HG03039 (cell line): ENCODE measurements around the gene SLC7A4.
"Not testable (repeated sequence)": the region's sequence is repeated elsewhere in the genome, so short reads cannot be mapped to it uniquely, and the experiment has no call there.

Experiments used
- ATAC-seq: cut with Tn5 transposase; IDR thresholded peaks from one replicate; pipeline ENCODE4 v1.9.1; 2021; ENCODE audit warnings: mild to moderate bottlenecking, moderate library complexity; ENCODE audit not compliant: unreplicated experiment

SLC7A4 gene, protein sequence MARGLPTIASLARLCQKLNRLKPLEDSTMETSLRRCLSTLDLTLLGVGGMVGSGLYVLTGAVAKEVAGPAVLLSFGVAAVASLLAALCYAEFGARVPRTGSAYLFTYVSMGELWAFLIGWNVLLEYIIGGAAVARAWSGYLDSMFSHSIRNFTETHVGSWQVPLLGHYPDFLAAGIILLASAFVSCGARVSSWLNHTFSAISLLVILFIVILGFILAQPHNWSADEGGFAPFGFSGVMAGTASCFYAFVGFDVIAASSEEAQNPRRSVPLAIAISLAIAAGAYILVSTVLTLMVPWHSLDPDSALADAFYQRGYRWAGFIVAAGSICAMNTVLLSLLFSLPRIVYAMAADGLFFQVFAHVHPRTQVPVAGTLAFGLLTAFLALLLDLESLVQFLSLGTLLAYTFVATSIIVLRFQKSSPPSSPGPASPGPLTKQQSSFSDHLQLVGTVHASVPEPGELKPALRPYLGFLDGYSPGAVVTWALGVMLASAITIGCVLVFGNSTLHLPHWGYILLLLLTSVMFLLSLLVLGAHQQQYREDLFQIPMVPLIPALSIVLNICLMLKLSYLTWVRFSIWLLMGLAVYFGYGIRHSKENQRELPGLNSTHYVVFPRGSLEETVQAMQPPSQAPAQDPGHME

DNA sequence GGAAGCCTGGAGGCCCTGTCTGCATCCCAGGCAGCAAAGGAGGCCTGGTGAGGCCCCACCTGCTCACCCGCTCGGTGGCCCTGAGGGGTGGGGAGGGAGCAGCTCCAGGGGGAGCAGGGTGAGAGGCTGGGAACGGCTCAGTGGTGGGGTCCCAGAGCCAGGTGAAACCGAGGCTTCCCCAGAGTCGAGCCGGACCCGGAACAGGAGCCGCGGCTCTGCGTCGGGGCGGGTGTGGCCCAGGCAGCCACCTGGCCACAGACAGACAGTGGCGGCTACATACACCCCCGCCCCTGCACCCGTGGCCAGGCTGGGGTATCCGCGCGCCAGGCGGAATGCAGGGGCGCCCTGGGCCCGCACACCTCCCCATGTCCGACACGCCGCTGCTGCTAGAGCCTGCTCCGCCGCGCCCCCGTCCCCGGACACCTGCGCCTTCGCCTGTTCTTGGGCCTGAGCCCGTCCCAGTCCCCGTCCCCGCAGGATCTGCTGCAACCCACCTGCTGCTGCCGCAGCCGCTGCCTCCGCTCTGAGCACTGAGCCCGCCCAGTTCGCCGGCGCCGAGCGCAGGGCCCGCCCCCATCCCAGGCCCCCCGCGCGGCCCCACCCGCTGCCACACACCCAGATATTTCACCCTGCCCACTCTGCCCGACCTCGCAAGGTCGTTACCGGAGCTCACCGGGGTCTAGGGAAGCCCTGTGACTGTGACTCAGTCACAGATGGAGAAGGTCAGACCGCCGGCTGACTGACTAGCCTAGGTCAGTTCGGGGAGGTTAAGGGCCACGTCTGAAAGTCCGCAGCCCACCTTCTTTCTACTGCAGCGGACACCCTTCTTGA, at the start of gene SLC7A4:
Gene SLC7A4 (minus strand): TSS at position 525 of the 831 bp plus-strand sequence. CDS start 749 bp downstream, outside the sequence.
- no peak for ATAC-seq

DNA sequence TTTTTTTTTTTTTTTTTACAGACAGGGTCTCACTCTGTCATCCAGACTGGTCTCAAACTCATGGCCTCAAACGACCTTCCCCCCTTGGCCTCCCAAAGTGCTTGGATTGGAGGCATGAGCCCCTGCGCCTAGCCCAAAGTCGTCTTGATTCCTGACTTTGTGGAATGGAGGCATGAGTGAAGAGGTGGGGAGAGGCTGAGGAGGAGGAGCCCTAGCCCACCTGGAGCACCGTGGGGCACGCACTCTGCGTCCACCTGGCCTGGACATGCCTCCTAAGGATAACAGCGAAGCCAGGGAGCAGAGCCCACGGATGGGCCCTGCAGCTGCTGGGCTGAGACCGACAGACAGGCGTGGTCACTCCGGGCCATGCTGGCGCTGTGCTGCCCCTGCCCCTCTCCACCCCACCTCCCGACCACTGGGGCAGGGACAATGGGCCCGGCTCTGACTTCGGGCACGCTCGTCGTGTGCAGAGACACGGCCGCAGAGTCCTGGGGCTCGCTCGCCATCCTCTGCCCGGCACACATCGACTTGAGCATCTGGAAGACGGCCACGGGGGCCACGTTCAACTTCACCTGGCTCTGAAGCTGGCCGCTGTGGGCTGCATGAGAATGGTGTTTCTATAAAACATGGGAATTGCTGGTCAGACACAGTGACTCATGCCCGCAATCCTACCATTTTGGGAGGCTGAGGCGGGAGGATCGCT, 48.2 kb upstream of the SLC7A4 start:
- no peak for ATAC-seq

DNA sequence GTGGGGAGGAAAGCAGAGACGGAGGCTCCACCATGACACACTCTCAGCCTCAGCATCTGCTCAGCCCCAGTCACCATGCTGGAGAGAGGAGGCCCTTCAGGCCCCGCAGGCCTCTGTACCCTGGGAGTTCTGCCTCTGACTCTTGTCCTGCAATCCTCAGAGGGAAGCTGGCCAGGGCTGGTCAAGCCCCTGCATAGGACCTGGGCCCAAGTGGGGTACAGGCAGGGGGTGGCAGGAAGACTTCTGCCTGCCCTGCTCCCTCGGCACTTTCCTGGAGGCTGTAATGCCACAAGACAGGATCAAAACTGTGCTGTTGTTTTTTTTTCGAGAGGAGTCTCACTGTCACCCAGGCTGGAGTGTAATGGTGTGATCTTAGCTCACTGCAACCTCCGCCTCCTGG, 47.1 kb upstream of the SLC7A4 start:
- ATAC-seq: no peak

DNA sequence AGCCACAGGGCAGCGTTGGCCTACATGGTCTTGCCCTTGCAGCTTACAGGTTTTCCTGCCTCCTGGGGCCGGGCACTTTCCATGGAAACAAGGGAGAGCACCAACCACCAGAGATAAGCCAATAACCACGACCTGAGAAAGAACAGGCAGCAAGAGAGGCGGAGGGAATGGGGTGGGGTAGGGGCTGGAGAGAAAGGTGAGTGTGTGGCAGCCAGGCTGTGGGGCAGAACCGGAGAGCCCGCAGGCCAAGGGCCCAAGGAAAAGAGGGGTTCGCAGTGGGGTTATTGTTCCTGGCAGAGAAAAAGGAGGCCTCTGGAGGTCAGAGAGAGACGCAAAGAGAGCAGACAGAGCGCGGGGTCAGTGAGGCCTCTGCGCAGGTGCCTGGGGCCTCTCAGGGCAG, 46.6 kb upstream of the SLC7A4 start:
- ATAC-seq: no peak

DNA sequence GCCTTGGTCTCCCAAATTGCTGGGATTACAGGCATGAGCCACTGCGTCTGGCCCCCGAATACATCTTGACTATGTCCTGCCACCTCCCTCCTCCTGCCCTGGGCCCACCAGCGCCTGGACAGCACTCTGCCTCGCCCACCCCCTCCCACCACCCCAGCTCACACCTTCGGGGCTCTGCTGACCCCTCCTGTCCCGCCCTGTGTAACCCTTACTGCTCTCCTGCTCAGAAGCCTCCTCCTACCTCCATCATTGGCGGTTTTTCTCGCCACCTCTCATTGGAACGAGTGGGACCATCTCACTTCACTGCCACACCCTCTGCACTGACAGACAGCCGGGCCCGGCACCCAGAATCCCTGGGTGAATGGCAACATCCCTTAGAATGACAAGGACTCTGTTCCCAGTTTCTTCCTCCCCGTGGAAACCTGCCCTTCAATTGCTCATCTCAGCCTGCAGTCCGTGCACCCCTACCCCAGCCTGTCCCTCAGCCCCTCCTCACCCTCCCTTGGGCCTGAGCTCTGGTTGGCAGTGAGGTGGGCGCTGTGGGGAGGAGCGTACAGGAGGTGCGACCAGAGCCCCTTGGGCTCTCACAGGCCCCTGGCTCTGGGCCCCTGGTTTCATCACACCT, 45.6 kb upstream of the SLC7A4 start:
- ATAC-seq: no peak

DNA sequence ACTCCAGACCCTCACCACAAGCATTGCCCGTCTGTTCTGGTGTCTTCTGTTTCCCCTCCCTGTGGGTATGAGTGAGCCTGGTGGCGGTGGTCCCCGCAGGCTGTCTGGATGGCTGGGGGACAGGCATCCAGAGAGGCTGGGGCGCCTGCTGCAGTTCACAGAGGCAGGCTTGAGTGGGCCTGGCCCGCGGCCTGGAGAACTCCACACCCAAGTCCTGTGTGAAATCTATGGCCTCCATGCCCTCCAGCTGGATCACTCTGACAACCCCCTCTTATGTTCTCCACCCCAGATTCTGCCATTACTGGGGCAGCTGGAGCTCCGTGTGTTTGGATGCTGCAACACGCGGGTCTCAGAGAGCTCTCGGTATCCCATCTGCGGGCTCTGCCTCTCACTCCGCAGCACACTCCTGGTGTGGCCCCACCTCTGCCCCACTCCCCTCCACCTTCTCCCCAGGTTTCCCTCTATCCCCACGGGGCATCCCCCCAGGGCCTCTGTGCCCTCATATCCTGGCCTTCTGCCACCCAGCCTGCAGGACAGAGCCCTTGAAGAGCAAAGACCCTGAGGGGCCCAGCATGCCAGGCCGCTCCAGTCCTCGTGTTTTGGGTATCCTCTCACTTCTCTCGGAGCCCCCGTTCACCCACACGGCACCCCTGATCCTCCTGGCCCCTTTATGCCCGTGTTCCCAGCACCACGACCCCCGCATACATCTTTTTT, 44.7 kb upstream of the SLC7A4 start:
- ATAC-seq: no peak

DNA sequence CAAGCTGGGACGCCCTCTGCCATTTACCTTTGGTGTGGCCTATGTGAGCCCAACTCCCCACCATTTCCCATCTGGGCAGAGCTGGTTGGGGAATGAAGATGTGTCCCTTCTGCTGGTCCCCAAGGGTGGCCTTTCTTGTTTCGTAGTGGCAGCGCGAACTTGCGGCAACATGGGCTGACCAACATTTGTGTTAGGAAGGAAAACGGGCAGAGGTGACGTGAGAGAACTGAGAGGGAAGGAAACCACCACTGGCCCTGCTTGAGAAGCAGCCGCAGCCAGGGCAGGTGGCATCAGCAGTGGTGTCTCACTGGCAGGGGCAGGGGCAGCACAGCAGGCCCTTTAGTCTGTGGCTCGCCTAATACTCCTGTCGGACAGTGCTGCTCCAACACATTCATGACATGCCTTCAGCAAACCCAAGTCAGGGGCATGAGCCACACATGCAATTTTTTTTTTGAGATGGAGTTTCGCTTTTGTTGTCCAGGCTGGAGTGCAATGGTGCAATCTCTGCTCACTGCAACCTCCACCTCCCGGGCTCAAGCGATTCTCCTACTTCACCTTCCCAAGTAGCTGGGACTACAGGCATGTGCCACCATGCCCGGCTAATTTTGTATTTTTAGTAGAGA, 43.3 kb upstream of the SLC7A4 start:
- ATAC-seq: no peak

DNA sequence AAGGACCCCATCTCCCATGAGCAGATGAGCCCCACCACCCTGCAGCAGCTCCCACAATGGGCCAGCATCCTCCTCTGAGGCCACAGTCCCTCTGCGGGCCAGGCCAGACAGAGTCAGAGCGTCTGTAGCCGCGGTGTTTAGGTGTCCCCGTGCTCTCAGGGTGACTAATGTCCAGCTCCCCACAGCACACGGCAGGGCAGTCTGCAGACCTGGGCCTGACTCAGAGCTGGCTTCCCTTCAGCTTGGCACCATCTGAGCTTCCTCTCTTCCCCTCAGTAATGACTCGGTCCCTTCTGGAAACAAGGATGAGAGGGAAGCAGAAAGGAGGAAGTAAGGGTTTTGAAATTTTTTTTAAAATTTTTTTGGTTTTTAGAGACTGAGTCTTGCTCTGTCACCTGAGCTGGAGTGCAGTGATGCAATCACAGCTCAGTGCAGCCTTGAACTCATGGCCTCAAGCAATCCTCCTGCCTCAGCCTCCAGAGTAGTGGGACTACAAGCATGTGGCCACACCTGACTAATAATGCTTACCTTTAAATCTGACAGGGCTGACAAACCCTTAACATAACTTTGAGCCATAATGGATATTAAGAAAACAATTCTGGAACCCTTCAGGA, 41.8 kb upstream of the SLC7A4 start:
- ATAC-seq: no peak

DNA sequence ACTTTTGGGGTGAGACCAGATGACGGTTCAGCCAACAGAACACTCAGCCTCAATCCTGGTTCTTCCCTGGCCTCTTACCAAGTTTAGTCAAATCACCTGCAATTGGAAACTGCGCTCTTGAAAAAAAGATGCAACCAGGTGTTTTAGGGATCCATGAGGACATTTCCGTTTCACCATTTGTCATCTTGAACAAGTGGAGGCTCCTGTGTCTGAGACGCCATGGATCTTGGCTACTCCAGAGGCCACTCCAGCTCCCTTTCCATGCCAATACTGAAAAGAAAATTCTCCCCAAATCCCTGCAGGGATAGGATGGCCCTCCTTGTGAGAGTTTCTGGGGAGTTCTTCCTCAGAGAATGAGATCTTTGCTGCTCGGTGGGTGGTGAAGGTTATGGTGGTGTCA, 41.1 kb upstream of the SLC7A4 start:
- no peak for ATAC-seq

DNA sequence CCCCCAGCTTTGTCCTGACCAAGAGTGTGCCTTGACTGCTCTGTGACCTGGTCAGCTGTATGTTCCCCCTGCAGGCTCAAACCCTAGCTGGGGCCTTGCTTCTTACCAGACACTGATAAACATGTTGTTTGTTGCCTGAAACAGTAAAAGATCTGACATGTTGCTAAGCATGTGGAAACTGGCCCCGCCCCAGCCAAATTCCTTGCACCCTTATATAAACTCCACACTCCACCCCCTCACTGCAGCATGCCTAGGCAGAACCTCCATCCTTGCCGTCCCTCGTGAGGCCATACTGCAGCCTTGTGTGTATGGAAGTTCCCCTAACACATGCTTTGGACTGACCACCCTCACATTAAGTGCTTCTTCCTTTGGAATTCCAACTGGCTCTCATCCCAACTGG, 40.7 kb upstream of the SLC7A4 start:
- no peak for ATAC-seq

DNA sequence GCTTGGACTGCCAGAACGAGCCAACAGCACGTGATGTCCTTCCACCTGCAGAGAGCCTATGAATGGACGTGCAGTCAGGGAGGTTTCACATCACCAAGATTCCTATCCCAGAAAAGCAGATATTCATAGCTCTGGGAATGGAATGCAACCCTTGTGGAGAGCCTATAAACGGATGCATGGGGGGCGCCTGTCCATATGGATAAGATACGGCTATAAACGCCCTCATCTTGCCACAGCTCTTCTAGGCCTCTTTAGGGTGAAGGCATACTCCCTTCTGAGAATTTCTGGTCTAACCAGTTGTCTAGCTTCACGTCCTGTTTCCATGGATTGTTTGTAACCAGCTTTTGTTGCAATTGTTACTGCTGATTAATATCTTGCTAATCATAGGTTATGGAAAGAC, 39.4 kb upstream of the SLC7A4 start:
- not testable (repeated sequence) for ATAC-seq

DNA sequence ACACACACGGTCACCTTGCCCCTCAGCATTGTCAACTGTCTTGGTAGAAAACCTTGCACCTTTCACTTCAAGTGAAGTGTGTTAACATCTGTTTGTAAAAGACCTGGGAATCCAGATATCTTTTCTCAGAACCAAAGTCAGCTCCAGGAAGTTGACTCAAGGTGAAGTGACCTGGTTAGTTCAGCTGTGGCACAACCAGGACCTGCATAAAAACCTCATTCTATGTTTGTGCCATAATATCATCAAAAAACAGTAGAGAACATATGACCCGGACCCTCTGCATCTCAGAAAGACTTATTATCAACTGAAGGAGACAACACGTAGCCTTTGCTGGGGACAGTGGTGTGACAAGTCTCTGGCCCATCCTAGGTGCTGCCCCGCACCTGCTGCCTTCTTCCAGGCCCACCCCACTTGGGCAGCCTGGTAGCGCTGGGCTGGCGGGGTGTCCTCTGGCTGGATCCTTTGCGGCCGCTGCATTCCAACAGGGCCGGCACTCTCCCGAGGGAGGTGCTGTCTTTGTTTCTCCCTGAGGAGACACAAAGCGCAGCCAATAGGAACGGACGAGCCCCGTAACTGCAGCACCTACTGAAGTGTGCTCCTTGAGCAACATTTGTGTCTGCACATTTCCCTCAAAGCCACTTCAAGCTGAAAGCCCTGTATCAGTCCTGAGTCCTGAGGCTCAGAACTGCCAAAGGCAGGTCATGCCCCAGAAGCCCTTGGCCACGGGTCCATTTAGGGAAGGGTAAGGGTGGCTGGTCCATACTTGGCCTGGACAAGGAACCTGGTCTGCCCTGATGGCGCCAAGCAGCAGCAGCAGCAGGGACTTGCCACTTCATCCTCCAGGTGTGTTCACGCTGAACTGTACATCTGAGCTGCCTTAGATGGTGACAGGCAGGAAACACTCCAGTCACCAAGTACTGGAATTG, 38.6 kb upstream of the SLC7A4 start:
- no peak for ATAC-seq

DNA sequence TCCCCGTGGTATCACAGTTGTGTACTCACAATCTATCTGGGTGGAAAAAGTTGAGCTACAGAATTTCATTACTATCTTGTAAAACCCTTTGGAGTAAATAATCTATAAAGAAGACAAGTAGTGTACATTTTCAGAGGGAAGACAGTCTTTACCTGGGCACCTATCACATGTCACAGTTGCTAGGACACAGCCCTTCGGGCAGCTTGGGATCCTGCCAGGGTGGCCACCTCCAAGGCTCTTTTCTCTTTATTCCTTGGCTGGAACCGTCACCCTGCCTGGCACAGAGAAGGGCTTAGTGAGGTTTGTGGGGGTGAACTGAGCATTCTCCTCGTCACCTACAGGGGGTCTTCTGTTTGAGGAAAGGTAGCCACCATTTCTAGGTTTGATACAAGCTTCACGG, 37.0 kb upstream of the SLC7A4 start:
- ATAC-seq: no peak

DNA sequence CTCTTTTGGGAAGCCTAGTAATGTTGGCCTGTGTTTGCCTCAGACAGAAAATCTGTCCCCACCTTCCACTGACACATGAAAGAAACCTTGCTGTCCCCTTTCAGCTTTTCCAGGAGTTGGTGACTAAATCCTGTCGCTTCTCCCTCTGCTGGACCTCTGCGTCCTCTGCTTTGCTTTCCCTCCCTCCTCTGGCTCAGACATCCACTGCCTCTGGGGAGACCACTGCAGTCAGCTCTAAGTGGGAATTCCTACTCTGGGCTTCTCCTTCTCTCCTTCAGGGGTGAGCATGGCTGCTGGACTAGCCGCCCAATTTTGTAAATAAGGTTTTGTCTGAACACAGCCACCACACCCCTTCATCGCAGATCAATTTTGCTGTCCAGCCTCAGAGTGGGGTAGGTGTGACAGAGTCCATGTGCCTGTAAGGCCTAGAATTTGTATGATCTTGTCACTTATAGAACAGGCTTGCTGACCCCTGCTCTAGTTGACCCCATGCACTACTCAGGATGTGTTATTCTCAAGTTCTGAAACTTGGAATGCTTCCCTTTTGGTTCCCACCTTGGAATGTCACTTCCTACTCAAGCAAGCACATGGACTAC, 36.4 kb upstream of the SLC7A4 start:
- ATAC-seq: no peak

DNA sequence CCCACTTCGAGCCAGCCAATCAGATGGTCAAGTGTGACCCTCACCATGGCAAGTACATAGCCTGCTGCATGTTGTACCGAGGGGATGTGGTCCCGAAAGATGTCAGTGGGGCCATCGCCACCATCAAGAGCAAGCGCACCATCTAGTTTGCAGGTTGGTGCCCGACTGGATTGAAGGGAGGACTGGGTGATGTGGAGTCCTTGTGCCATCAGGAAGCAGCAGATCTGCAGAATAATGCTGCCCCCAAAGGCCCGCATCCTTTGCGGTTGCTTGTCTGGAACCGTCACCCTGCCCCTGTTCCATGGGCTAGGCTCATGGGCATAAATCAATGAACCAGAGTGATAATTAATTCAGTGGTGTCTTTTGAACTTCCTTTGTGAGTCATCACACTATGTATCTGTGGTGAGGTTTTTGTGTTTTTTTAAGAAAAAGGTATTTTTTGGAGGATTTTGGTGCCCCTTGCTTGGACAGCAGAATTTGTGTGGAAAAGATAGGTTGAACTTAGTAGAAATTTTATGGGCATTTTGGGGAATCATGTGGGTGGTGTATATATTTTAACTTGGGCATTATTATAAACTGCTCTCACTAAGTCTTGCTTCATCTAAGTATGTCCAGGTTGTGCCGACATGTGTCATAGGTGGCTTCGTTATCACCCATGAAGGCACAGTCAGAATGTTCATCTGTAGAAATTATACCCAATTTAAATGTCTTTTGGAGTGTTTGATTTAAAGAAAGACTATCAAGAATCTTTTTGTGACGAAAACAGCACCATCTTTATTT, 35.7 kb upstream of the SLC7A4 start:
- no peak for ATAC-seq

DNA sequence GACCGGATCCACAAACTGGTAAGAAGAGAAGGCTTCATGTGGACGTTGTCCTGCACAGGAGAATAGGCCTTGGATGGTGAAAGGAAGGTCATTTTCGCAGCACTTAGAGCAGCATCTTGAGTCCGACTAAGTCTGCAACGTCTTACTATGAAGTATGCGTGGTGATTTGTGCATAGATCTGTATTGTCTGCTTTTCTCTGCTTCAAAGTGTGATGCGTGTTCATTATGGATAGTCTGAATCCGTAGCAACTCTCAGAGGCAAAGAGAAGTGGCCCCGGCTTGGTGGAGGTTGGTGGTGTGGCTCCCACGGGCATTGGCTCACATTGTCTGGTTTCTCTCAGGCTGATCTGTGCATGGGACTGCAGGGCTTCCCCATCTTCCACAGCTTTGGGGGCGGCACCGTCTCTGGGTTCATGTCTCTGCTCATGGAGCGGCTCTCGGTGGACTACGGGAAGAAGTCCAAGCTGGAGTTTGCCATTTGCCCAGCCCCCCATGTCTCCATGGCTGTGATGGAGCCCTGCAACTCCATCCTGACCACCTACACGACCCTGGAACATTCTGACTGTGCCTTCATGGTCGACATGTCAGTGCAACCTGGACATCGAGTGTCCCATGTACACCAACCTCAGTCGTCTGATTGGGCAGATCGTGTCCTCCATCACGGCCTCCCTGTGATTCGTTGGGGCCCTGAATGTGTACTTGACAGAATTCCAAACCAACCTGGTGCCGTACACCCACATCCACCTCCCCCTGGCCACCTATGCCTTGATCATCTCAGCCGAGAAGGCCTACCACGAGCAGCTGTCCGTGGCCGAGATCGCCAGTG, 34.9 kb upstream of the SLC7A4 start:
- ATAC-seq: no peak
